GM18873 (cell line): ENCODE data around the gene PARVA.
"Not testable (repeated sequence)": the region's sequence is repeated elsewhere in the genome, so short reads cannot be mapped to it uniquely, and the experiment has no call there.

Experiments
- ATAC-seq: cut with Tn5 transposase; IDR thresholded peaks from one replicate; pipeline ENCODE4 v1.9.1; 2021; ENCODE audit warnings: mild to moderate bottlenecking, moderate library complexity, moderate number of reproducible peaks; ENCODE audit not compliant: unreplicated experiment, low FRiP score

PARVA gene

DNA sequence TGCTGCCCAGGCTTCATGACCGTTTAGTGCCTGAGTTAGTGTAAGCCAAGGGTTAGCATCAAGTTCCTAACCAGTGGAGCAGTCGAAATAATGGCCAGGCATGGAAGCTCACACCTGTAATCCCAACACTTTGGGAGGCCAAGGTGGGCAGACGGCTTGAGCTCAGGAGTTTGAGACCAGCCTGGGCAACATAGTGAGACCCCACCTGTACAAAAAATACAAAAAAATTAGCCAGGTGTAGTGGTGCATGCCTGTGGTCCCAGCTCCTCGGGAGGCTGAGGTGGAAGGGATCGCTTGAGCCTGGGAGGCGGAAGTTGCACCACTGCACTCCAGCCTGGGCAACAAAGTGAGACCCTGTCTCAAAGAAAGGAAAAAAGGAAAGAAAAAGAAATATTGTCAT lies 143.2 kb downstream of the PARVA start:
- not testable (repeated sequence) for ATAC-seq

- ATAC-seq = no peak
Observed at GRCh38 chr11:12523180-12523924, 146.0 kb downstream of the PARVA start.

DNA sequence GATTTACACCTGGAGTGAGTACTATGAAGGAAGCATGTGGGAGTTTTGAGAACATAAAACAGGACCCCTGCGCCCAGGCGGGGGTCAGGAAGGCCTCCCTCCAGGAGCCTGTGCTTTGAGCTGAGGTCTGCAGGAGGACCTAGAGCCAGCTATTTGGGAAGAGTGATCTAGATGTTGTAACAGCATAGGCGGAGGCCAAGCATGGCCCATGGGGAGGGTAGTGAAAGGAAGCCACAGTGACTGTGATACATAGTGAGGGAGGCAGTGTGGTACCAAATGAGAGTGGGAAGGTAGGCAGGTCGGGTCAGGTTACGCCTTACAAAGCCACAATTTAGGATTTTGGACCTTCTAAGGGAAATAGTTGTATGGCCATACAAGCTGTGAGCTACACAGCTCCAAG lies 147.5 kb downstream of the PARVA start:
- no peak for ATAC-seq

GRCh38 chr11:12525466-12526055 lies 148.2 kb downstream of the PARVA start:
- ATAC-seq = no peak

DNA sequence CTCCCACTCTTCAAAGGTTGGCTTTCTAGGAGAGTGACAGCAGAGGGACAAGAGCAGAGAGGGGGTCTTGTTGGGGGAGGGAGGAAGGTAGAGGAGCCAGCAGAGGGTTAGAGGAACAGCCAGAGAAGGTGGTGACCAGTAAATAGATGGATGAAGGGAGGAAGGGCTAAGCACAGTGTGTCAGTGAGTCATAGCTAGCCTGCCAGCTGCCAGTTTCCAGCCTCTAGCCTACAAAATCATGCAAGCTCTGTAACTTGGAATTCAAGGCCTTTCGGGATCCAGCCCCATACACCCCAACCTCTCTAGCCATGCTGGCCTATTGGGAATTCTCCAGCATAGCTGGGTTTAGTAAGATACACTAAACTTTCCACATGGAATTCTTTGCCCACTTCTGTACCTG lies 149.4 kb downstream of the PARVA start:
- no peak for ATAC-seq

GRCh38 chr11:12528487-12528886 lies 151.1 kb downstream of the PARVA start:
- no peak for ATAC-seq

- ATAC-seq = no peak
Observed at GRCh38 chr11:12529041-12529440, 151.7 kb downstream of the PARVA start.

DNA sequence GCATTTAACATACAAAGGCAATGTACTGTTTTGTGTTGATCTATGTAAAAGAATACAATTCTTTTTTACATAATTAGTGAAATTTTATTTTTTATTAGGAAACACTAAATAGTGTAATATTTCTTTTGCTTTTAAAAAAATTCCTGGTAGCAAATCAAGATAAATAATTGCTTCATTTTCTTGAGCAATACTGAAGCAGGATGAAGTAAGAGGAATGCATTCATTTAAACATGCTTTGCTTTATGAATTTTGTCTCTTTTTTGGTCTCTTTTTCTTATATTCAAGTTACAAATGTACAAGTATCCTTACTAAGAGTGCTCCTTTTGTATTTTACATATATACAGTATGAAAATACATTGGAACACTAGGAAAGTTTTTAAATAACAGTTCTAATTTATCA lies 152.4 kb downstream of the PARVA start:
- no peak for ATAC-seq

- no peak for ATAC-seq
Observed at GRCh38 chr11:12531020-12531419, 153.6 kb downstream of the PARVA start.

DNA sequence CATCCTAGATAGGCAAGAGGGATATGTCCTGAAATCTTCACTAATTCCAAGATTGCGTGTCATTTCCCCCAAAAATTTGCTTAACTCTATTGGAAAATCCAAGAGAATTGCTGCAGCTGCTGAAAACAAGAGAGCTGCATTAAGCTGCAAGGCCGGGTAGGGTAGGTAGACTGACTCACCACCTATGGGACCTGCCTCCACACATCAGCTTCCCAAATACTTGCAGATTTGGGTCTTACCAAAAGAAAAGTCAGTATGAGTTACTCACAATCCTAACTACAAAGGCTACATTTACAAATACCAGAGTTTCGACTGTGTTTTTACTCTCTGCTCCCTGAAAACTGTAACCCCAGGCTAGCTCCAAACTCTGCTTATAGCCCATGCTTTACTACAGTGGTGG lies 154.3 kb downstream of the PARVA start:
- no peak for ATAC-seq

GRCh38 chr11:12532580-12532979 lies 155.2 kb downstream of the PARVA start:
- no peak for ATAC-seq

DNA sequence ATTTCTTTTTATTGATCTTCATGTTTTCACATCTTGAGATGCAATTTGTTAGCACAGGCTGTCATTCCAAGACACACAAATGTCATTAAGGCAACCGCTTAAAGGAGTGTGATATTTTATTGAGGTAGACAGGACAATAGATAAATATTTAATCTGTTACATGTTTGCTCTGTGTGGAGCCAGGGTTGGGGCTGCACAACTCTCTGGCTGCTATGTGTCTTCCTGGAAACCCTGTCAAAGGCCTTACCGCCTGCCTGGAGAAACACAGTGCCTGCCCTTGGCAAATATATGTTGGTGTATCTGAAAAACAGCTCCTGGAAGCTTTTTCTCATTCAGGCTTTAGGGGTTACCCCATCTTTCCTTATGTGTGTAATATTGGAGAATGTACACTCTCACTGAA lies 157.2 kb downstream of the PARVA start:
- no peak for ATAC-seq

DNA sequence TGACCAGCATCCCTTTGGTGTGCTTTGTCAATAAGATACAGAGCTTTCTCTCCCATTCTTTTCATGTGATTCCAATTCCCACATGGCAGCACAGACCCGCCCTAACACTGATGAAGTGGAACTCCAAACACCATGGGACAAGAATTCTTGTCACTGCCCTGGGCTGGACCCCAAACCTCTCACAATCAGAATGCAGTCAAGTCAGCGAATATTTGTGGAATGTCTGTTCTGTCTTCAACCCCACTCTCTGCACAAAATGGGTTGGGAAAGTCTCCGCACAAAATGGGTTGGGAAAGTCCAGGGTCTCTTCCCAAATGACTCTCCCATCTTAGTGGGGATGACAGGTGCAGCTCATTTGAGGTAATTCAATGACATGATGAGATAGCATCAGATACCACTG lies 157.9 kb downstream of the PARVA start:
- no peak for ATAC-seq

GRCh38 chr11:12536566-12536965 lies 159.2 kb downstream of the PARVA start:
- no peak for ATAC-seq

- no peak for ATAC-seq
Observed at GRCh38 chr11:12537778-12538401, 160.5 kb downstream of the PARVA start.

- ATAC-seq = no peak
Observed at GRCh38 chr11:12538889-12539421, 161.6 kb downstream of the PARVA start.

DNA sequence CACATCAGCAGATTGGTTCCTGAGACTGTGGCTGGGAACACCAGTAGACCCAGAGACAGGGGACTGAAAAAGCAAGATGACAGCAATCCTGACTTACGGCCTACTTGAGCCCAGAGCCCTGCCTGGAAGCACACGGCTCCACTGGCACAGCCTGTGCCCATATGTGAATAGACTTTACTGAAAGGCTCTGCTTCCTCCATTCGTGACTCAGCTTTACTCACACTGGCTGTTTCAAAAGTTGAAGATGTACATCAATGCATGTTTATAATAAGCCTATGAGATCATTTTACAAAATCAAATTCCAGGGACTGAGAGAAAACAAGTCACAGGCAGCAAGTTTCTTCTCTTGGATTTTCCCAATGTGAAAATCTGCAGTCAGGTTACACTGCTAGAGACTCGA lies 162.2 kb downstream of the PARVA start:
- ATAC-seq = no peak

- no peak for ATAC-seq
Observed at GRCh38 chr11:12540075-12540680, 162.8 kb downstream of the PARVA start.

DNA sequence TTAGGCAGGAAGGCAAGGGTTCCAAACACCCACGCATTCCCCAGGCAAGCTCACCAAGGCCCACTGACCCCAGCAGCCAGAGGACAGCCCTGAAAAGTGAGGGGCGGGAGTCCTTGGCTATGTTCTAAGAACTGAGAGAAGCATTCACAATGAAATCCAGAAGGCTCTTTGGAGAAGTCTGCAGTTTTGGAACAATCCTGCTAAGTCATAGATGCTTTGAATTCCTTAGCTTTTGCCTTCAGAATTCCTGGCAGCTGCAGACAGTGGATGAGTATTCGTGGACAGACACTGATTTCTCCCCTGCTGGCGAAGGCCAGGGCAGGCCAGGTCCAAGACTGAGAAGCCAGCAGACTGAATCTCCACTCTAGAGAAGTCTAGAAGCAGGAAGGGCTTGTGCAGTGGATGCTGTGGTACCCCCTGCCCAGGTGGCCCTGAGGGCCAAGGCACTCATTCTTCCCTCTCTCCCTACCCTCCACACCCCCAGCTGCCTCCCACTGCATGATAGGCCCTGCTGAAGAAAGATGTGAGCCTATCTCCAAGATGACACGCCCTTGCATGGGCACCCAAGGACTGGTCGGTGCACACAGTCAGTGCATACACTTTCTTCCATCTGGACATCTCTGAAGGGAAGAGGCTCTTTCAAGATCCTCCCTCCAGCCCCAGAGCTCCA lies 163.7 kb downstream of the PARVA start:
- no peak for ATAC-seq

- ATAC-seq = no peak
Observed at GRCh38 chr11:12541583-12542151, 164.3 kb downstream of the PARVA start.
